ENCODE results near the gene TXNRD1.

- TF ChIP-seq EZH2 (IDR thresholded peaks at IDR 0.05; ENCODE audit: insufficient read depth, low read length) (no peak), CTCF (IDR thresholded peaks at IDR 0.05; ENCODE audit: insufficient read depth, low read depth, low read length) (no peak)
Measured at GRCh38 chr12:104365921-104366410, 150.4 kb downstream of the TXNRD1 start.

Measured in astrocyte (in vitro differentiated cells and primary cell).